ENCODE data around the gene INTS2. TPM values are rescaled to one million over a fixed set of nuclear protein-coding genes. Genes with fewer than 3 reads are reported as not detected.

Gene INTS2
- total and polyA plus RNA-seq, 4 donors = 2.4 to 18.5 (median 8.5) TPM

GRCh38 chr17:61955619-61956018, 27.8 kb upstream of the INTS2 start:
- no peak overlapping the region for H3K27ac ChIP-seq (ENCODE audit: low read depth in 1 of 2, low read length in 1 of 2)
- H3K4me3 ChIP-seq = no peak overlapping the region
- 88 to 93% methylated on average over 4 of the region's 4 CpGs for WGBS, 2 donors
- no peaks in the 10 kb centered on the region for H3K9me3 ChIP-seq (ENCODE audit: control insufficient read depth in 4 of 4, insufficient read depth in 3 of 4, low read length in 3 of 4)
- DNase-seq (no peak), ATAC-seq (ENCODE audit: insufficient read depth, low FRiP score) (no peak)
- H3K4me1 ChIP-seq (ENCODE audit: control insufficient read depth in 5 of 5, insufficient read depth in 5 of 5, low read length in 5 of 5) = no peaks in the 10 kb centered on the region
- no peak overlapping the region for H3K9ac ChIP-seq (ENCODE audit: insufficient read depth in 1 of 2, low read length in 2 of 2)
- H3K36me3 ChIP-seq (ENCODE audit: control insufficient read depth in 4 of 4, insufficient read depth in 4 of 4, low read length in 4 of 4) = peaks cover 28 to 58% (median 37%) of the 10 kb centered on the region in 4 donors
- TF ChIP-seq CTCF (IDR thresholded peaks at IDR 0.05; ENCODE audit: control extremely low read depth, extremely low read depth) = no peak
- H3K27me3 ChIP-seq (ENCODE audit: control insufficient read depth in 3 of 3, insufficient read depth in 3 of 3, low read length in 2 of 3) = no peaks in the 10 kb centered on the region

GRCh38 chr17:61947367-61948078, 19.7 kb upstream of the INTS2 start:
- Histone ChIP-seq H3K27me3 (ENCODE audit: control insufficient read depth in 3 of 3, insufficient read depth in 3 of 3, low read length in 2 of 3) (no peaks in the 10 kb centered on the region), H3K36me3 (ENCODE audit: control insufficient read depth in 4 of 4, insufficient read depth in 4 of 4, low read length in 4 of 4) (peaks cover 5 to 43% (median 22%) of the 10 kb centered on the region in 4 donors), H3K4me3 (no peak overlapping the region), H3K9ac (ENCODE audit: insufficient read depth in 1 of 2, low read length in 2 of 2) (no peak overlapping the region), H3K27ac (ENCODE audit: low read depth in 1 of 2, low read length in 1 of 2) (no peak overlapping the region), H3K9me3 (ENCODE audit: control insufficient read depth in 4 of 4, insufficient read depth in 3 of 4, low read length in 3 of 4) (no peaks in the 10 kb centered on the region), H3K4me1 (ENCODE audit: control insufficient read depth in 5 of 5, insufficient read depth in 5 of 5, low read length in 5 of 5) (no peaks in the 10 kb centered on the region)
- no peak for TF ChIP-seq CTCF (IDR thresholded peaks at IDR 0.05; ENCODE audit: control extremely low read depth, extremely low read depth)
- no peak for ATAC-seq (ENCODE audit: insufficient read depth, low FRiP score)
- DNase-seq = no peak
- WGBS, 2 donors = 91 to 96% methylated on average over 3 of the region's 3 CpGs

GRCh38 chr17:61946359-61946758, 18.6 kb upstream of the INTS2 start:
- no peak overlapping the region for H3K4me3 ChIP-seq
- H3K27ac ChIP-seq (ENCODE audit: low read depth in 1 of 2, low read length in 1 of 2) = no peak overlapping the region
- ATAC-seq (ENCODE audit: insufficient read depth, low FRiP score) (no peak), DNase-seq (no peak)
- no peaks in the 10 kb centered on the region for H3K9me3 ChIP-seq (ENCODE audit: control insufficient read depth in 4 of 4, insufficient read depth in 3 of 4, low read length in 3 of 4)
- no peak overlapping the region for H3K9ac ChIP-seq (ENCODE audit: insufficient read depth in 1 of 2, low read length in 2 of 2)
- H3K4me1 ChIP-seq (ENCODE audit: control insufficient read depth in 5 of 5, insufficient read depth in 5 of 5, low read length in 5 of 5) = no peaks in the 10 kb centered on the region
- H3K27me3 ChIP-seq (ENCODE audit: control insufficient read depth in 3 of 3, insufficient read depth in 3 of 3, low read length in 2 of 3) = no peaks in the 10 kb centered on the region
- WGBS, 2 donors = 85 to 86% methylated on average over 2 of the region's 2 CpGs
- H3K36me3 ChIP-seq (ENCODE audit: control insufficient read depth in 4 of 4, insufficient read depth in 4 of 4, low read length in 4 of 4) = peaks cover 5 to 38% (median 22%) of the 10 kb centered on the region in 4 donors
- no peak for TF ChIP-seq CTCF (IDR thresholded peaks at IDR 0.05; ENCODE audit: control extremely low read depth, extremely low read depth)

- H3K27me3 ChIP-seq (ENCODE audit: control insufficient read depth in 3 of 3, insufficient read depth in 3 of 3, low read length in 2 of 3) = no peaks in the 10 kb centered on the region
- ATAC-seq (ENCODE audit: insufficient read depth, low FRiP score) (no peak), DNase-seq (no peak)
- H3K27ac ChIP-seq (ENCODE audit: low read depth in 1 of 2, low read length in 1 of 2) = no peak overlapping the region
- H3K9ac ChIP-seq (ENCODE audit: insufficient read depth in 1 of 2, low read length in 2 of 2) = no peak overlapping the region
- H3K9me3 ChIP-seq (ENCODE audit: control insufficient read depth in 4 of 4, insufficient read depth in 3 of 4, low read length in 3 of 4) = no peaks in the 10 kb centered on the region
- no peaks in the 10 kb centered on the region for H3K4me1 ChIP-seq (ENCODE audit: control insufficient read depth in 5 of 5, insufficient read depth in 5 of 5, low read length in 5 of 5)
- no peak overlapping the region for H3K4me3 ChIP-seq
- H3K36me3 ChIP-seq (ENCODE audit: control insufficient read depth in 4 of 4, insufficient read depth in 4 of 4, low read length in 4 of 4) = peaks cover 2 to 17% (median 16%) of the 10 kb centered on the region in 4 donors
- no peak for TF ChIP-seq CTCF (IDR thresholded peaks at IDR 0.05; ENCODE audit: control extremely low read depth, extremely low read depth)
- 96% methylated on average over 1 of the region's 1 CpG for WGBS, 2 donors
Measured at GRCh38 chr17:61943117-61943516, 15.3 kb upstream of the INTS2 start.

Measured in lung (tissue), 12 donors.